Measurements from ENCODE around the gene UBXN7.

DNA sequence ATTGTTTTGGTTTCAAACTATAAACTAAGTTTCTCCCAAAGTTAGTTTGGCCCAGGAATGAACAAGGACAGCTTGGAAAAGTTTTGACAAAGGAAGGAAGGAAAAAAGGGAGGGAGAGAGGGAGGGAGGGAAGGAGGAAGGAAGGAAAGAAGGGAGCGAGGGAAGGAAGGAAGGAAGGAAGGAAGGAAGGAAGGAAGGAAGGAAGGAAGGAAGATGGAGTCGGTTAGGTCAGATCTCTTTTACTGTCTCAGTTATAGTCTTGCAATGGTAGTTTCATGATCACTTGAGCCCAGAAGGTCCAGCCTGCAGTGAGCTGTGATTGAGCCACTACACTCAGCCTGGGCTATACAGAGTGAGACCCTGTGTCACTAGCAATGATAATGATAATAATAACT, 12.3 kb upstream of the UBXN7 start:
- no peak for TF ChIP-seq CTCF (conservative IDR thresholded peaks at IDR 0.05 in 1 of 2, IDR thresholded peaks at IDR 0.05 in 1 of 2; ENCODE audit: low read depth in 1 of 2, low read length in 2 of 2)
- TF ChIP-seq EZH2 (IDR thresholded peaks at IDR 0.05; ENCODE audit: low read length, missing control alignments): no peak
